ENCODE data around the gene CTDSPL. TPM values are rescaled to one million over a fixed set of nuclear protein-coding genes. Genes with fewer than 3 reads are reported as not detected.
A peak's percentile ranks its signal among the peaks of the same experiment; 100 is the strongest.
"Not testable (repeated sequence)": the region's sequence is repeated elsewhere in the genome, so short reads cannot be mapped to it uniquely, and the experiment has no call there.

Gene CTDSPL
- total and polyA plus RNA-seq, 5 donors from 2014 or later, result 0.08 to 1.7 TPM; not detected in 3

DNA sequence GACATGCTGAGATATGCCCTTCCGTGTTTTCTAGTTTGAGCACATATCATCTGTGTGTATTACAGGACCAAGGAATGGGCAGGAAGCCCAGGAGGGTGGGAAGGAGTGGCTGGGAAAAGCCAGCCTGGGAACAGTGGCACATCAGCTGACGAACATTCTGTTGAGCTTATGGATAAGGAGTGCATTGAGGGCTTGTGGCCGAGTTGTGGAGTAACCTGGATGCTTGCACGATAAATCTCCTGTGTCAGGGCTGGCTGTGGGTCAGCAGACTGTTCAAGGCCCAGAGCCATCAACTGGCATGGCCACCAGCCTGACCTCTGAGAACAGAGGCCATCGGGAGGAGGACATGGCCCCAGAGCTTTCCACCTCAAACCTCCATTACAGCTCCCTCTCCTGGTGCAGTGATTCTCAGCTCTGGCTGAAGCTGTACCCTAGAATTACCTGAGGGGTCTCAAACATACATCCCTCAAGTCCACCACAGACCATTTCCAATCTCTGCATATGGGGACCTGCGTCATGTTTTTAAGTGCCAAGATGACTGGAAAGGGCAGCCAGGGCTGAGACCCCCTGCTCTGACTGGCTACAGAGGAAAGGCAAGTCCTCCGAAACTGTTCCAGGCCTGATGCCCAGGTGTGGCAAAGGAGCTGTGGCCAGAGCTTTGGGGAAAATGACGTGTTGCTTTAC is 124.1 kb downstream of the CTDSPL start:
- H3K9me3 Mint-ChIP-seq, result no peaks in the 10 kb centered on the region
- H3K36me3 ChIP-seq (ENCODE audit: control insufficient read depth, insufficient read depth, low read length), result no peaks in the 10 kb centered on the region
- no peak overlapping the region for H3K4me3 Mint-ChIP-seq
- H3K4me1 Mint-ChIP-seq, result peaks cover 0 to 2% (median 0%) of the 10 kb centered on the region in 4 donors
- no peak overlapping the region for H3K27ac Mint-ChIP-seq
- ATAC-seq (ENCODE audit: low read depth in 2 of 2) (no peak), DNase-seq (no peak)
- no peaks in the 10 kb centered on the region for H3K36me3 Mint-ChIP-seq
- no peak overlapping the region for H3K27ac ChIP-seq (ENCODE audit: insufficient read depth, low read length, poor library complexity, severe bottlenecking)
- H3K4me1 ChIP-seq (ENCODE audit: control insufficient read depth, insufficient read depth, low read length, poor library complexity, severe bottlenecking), result no peaks in the 10 kb centered on the region
- H3K27me3 Mint-ChIP-seq, result peaks cover 9% of the 10 kb centered on the region
- H3K9me3 ChIP-seq (ENCODE audit: control insufficient read depth in 2 of 2, low read length in 2 of 2), result no peaks in the 10 kb centered on the region
- no peak overlapping the region for H3K4me3 ChIP-seq (ENCODE audit: low read depth, low read length)
- no peaks in the 10 kb centered on the region for H3K27me3 ChIP-seq (ENCODE audit: control insufficient read depth, insufficient read depth, low read length)

DNA sequence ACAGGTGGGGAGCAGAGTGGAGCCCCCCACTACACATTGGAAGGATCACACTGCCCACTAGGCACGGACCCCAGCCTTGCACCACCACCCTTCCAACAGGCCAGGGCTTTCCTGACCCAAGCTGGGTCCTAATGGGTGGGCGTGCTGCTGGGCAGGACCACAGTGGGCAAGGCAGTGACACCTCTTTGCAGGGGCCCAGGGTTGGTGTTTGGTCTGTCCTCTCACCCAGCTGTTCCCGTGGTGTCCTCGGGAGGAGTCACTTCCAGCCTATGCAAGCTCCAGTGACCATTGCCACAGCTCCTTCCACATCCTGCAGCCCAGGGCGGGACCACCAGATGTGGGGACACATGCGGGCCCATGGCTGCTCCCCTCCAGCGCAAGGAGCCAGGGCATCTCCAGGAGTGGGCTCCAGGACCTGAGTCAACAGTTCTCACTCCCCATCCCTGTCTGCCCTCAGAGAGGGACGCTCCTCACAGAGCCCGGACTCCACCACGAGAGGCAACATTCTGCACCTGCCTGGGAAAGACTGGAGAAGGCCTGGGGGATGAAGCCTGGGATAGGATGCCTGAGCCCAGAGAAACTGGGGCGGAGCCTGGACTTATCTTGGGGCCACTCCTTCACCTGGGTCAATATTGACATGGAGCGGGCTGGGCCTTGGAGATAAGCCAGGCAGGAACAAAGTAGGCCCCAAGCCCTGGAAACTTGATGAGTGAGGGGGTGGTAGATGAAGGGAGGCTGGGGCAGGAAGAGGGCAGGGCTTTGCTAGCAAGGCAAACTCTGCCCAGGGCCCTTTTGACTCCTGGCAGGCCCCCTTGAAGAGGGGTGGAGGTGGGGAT is 125.0 kb downstream of the CTDSPL start:
- Mint-ChIP-seq H3K4me1 (no peaks in the 10 kb centered on the region), H3K9me3 (no peaks in the 10 kb centered on the region), H3K36me3 (no peaks in the 10 kb centered on the region), H3K4me3 (no peak overlapping the region), H3K27ac (no peak overlapping the region), H3K27me3 (peaks cover 7% of the 10 kb centered on the region)
- Histone ChIP-seq H3K36me3 (ENCODE audit: control insufficient read depth, insufficient read depth, low read length) (no peaks in the 10 kb centered on the region), H3K9me3 (ENCODE audit: control insufficient read depth in 2 of 2, low read length in 2 of 2) (no peaks in the 10 kb centered on the region), H3K4me3 (ENCODE audit: low read depth, low read length) (no peak overlapping the region), H3K27me3 (ENCODE audit: control insufficient read depth, insufficient read depth, low read length) (no peaks in the 10 kb centered on the region), H3K4me1 (ENCODE audit: control insufficient read depth, insufficient read depth, low read length, poor library complexity, severe bottlenecking) (no peaks in the 10 kb centered on the region), H3K27ac (ENCODE audit: insufficient read depth, low read length, poor library complexity, severe bottlenecking) (no peak overlapping the region)
- ATAC-seq (ENCODE audit: low read depth in 2 of 2) (no peak), DNase-seq (no peak)

DNA sequence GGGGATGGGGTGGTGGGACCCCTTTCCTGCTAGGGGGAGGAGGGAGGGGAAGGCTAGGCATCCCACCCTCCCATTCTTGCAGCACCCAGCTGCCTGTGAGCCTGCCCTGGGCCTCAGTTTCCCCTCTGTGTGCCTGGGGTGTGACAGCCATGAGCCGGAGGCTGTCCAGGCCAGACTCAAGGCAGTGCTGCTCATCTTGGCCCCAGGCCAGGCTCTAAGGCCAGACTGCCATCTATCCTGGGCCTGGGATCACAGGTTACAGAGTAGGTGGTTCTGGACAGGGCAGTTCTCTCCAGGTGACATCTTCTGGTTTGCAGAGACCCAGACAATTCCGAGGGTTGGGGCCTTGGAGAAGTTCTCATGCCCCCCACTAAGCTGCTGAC is 125.6 kb downstream of the CTDSPL start:
- Histone ChIP-seq H3K4me1 (ENCODE audit: control insufficient read depth, insufficient read depth, low read length, poor library complexity, severe bottlenecking) (no peaks in the 10 kb centered on the region), H3K36me3 (ENCODE audit: control insufficient read depth, insufficient read depth, low read length) (no peaks in the 10 kb centered on the region), H3K27me3 (ENCODE audit: control insufficient read depth, insufficient read depth, low read length) (no peaks in the 10 kb centered on the region), H3K27ac (ENCODE audit: insufficient read depth, low read length, poor library complexity, severe bottlenecking) (no peak overlapping the region), H3K4me3 (ENCODE audit: low read depth, low read length) (no peak overlapping the region), H3K9me3 (ENCODE audit: control insufficient read depth in 2 of 2, low read length in 2 of 2) (no peaks in the 10 kb centered on the region)
- H3K27me3 Mint-ChIP-seq, result peaks cover 4% of the 10 kb centered on the region
- H3K4me3 Mint-ChIP-seq, result no peak overlapping the region
- no peaks in the 10 kb centered on the region for H3K4me1 Mint-ChIP-seq
- no peaks in the 10 kb centered on the region for H3K36me3 Mint-ChIP-seq
- H3K9me3 Mint-ChIP-seq, result no peaks in the 10 kb centered on the region
- DNase-seq (no peak), ATAC-seq (ENCODE audit: low read depth in 2 of 2) (no peak)
- H3K27ac Mint-ChIP-seq, result no peak overlapping the region

DNA sequence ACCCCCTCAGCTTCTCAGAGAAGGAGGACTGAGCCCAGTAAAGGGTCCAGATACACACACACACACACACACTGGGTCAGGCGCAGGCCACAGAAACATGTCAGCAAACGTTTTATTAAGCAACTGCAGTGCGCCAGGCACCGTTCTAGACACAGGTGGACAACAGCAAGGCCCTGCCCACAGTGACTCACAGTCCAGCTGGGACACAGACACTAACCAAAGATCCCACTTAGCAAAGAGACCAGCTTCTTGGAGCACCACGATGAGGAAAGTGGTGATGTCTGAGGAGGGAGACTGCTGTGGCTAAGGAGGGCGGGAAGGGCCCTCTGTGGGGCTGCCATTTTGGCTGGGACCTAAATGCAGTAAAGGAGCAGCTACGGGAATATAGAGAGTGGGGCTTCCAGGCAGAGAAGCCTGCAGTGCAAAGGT is 126.1 kb downstream of the CTDSPL start:
- H3K9me3 ChIP-seq (ENCODE audit: control insufficient read depth in 2 of 2, low read length in 2 of 2), result no peaks in the 10 kb centered on the region
- H3K36me3 Mint-ChIP-seq, result no peaks in the 10 kb centered on the region
- H3K27ac Mint-ChIP-seq, result peak overlapping the region in 2 of 3 donors; percentile 1 to 46

GRCh38 chr3:37988376-37988775 is 126.7 kb downstream of the CTDSPL start:
- not testable (repeated sequence) for H3K27me3 Mint-ChIP-seq; H3K4me3 ChIP-seq (ENCODE audit: low read depth, low read length); ATAC-seq (ENCODE audit: low read depth in 2 of 2); H3K9me3 ChIP-seq (ENCODE audit: control insufficient read depth in 2 of 2, low read length in 2 of 2); H3K9me3 Mint-ChIP-seq; H3K36me3 ChIP-seq (ENCODE audit: control insufficient read depth, insufficient read depth, low read length); H3K27me3 ChIP-seq (ENCODE audit: control insufficient read depth, insufficient read depth, low read length); H3K36me3 Mint-ChIP-seq; DNase-seq; H3K27ac ChIP-seq (ENCODE audit: insufficient read depth, low read length, poor library complexity, severe bottlenecking); H3K4me3 Mint-ChIP-seq; H3K4me1 ChIP-seq (ENCODE audit: control insufficient read depth, insufficient read depth, low read length, poor library complexity, severe bottlenecking); H3K4me1 Mint-ChIP-seq
- peak overlapping the region in 2 of 3 donors; percentile 1 to 46 for H3K27ac Mint-ChIP-seq

More for the DNA sequence above, 126.1 kb downstream of the CTDSPL start:
- Histone ChIP-seq H3K4me3 (ENCODE audit: low read depth, low read length) (no peak overlapping the region), H3K36me3 (ENCODE audit: control insufficient read depth, insufficient read depth, low read length) (no peaks in the 10 kb centered on the region), H3K27ac (ENCODE audit: insufficient read depth, low read length, poor library complexity, severe bottlenecking) (no peak overlapping the region), H3K27me3 (ENCODE audit: control insufficient read depth, insufficient read depth, low read length) (no peaks in the 10 kb centered on the region), H3K4me1 (ENCODE audit: control insufficient read depth, insufficient read depth, low read length, poor library complexity, severe bottlenecking) (no peaks in the 10 kb centered on the region)
- ATAC-seq (ENCODE audit: low read depth in 2 of 2) (no peak), DNase-seq (no peak)
- H3K4me1 Mint-ChIP-seq, result peaks cover 0 to under 1% (median 0%) of the 10 kb centered on the region in 4 donors
- no peaks in the 10 kb centered on the region for H3K9me3 Mint-ChIP-seq
- H3K4me3 Mint-ChIP-seq, result no peak overlapping the region
- peaks cover 2% of the 10 kb centered on the region for H3K27me3 Mint-ChIP-seq

GRCh38 chr3:37988931-37989525 is 127.3 kb downstream of the CTDSPL start:
- DNase-seq, result no peak
- Histone ChIP-seq H3K4me3 (ENCODE audit: low read depth, low read length) (no peak overlapping the region), H3K27me3 (ENCODE audit: control insufficient read depth, insufficient read depth, low read length) (no peaks in the 10 kb centered on the region), H3K27ac (ENCODE audit: insufficient read depth, low read length, poor library complexity, severe bottlenecking) (no peak overlapping the region), H3K36me3 (ENCODE audit: control insufficient read depth, insufficient read depth, low read length) (no peaks in the 10 kb centered on the region), H3K4me1 (ENCODE audit: control insufficient read depth, insufficient read depth, low read length, poor library complexity, severe bottlenecking) (peaks cover 8% of the 10 kb centered on the region), H3K9me3 (ENCODE audit: control insufficient read depth in 2 of 2, low read length in 2 of 2) (no peaks in the 10 kb centered on the region)
- H3K4me1 Mint-ChIP-seq, result peaks cover 0 to 14% (median 5%) of the 10 kb centered on the region in 4 donors
- ATAC-seq (ENCODE audit: low read depth in 2 of 2), result no peak
- H3K27ac Mint-ChIP-seq, result peak overlapping the region in 2 of 3 donors; percentile 59 to 60
- no peaks in the 10 kb centered on the region for H3K36me3 Mint-ChIP-seq
- no peaks in the 10 kb centered on the region for H3K9me3 Mint-ChIP-seq
- H3K27me3 Mint-ChIP-seq, result no peaks in the 10 kb centered on the region
- peak overlapping the region in 2 of 4 donors; percentile 28 to 71 for H3K4me3 Mint-ChIP-seq

GRCh38 chr3:37989821-37990480 is 128.3 kb downstream of the CTDSPL start:
- Mint-ChIP-seq H3K27me3 (no peaks in the 10 kb centered on the region), H3K27ac (peak overlapping the region in 1 of 3 donors; percentile 60), H3K36me3 (no peaks in the 10 kb centered on the region), H3K9me3 (no peaks in the 10 kb centered on the region), H3K4me1 (peaks cover 4 to 23% (median 11%) of the 10 kb centered on the region in 4 donors), H3K4me3 (peak overlapping the region in 1 of 4 donors; percentile 63)
- H3K4me3 ChIP-seq (ENCODE audit: low read depth, low read length), result no peak overlapping the region
- no peaks in the 10 kb centered on the region for H3K36me3 ChIP-seq (ENCODE audit: control insufficient read depth, insufficient read depth, low read length)
- no peaks in the 10 kb centered on the region for H3K9me3 ChIP-seq (ENCODE audit: control insufficient read depth in 2 of 2, low read length in 2 of 2)
- H3K27ac ChIP-seq (ENCODE audit: insufficient read depth, low read length, poor library complexity, severe bottlenecking), result no peak overlapping the region
- H3K27me3 ChIP-seq (ENCODE audit: control insufficient read depth, insufficient read depth, low read length), result no peaks in the 10 kb centered on the region
- no peak for DNase-seq
- ATAC-seq (ENCODE audit: low read depth in 2 of 2), result no peak
- H3K4me1 ChIP-seq (ENCODE audit: control insufficient read depth, insufficient read depth, low read length, poor library complexity, severe bottlenecking), result peaks cover 17% of the 10 kb centered on the region
